ENCODE results near the gene GRIA1. TPM values are rescaled to one million over a fixed set of nuclear protein-coding genes. Genes with fewer than 3 reads are reported as not detected.
A peak's percentile ranks its signal among the peaks of the same experiment; 100 is the strongest.

The GRIA1 gene
- total RNA-seq (2014; rRNA removed; shearing (Covaris generic)) = 0.30 and 1.2 TPM in 2 replicates

GRCh38 chr5:153490118-153491037 is at the start of gene GRIA1:
Gene GRIA1, plus strand, starts transcription at chr5:153490670.
- peak; percentile 9 for DNase-seq (ENCODE audit: low read depth)

DNA sequence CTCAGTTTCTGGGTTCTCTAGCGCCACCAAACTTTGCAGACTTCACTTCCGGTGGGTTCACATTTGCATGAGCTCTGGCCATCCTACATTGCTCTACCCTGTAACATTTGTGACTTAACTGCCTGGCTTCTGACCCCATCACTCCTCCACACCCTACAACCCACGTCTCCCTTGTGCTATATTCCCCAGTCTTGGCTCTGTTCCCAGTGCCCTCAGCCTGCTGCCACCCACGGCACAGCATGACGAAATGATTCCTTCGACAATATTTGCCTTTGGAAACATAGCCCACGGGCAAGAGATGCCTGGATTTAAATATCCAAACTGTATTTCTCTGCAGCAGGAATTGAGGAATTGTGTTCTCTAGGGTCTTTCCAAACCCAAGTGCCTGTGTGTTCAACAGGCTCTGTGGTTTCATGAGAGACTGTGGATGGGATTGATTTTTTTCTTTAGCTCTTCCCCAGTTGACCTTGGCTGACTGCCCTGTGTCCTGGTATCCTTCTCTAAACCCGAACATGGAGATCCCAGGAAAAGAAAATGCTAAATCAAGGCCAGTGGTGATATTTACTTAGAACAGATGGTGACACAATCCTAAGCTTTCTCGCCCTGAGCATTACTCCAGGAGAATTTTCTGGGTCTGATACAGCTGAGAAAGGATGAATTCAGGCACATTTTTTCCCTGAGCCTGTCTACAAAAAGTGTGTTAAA is 44.4 kb upstream of the GRIA1 start:
- DNase-seq (ENCODE audit: low read depth) = peak; percentile 33

- DNase-seq (ENCODE audit: low read depth) = no peak
Observed at GRCh38 chr5:153447534-153447933, 42.9 kb upstream of the GRIA1 start.

GRCh38 chr5:153456354-153456753 is 34.1 kb upstream of the GRIA1 start:
- no peak for DNase-seq (ENCODE audit: low read depth)

DNA sequence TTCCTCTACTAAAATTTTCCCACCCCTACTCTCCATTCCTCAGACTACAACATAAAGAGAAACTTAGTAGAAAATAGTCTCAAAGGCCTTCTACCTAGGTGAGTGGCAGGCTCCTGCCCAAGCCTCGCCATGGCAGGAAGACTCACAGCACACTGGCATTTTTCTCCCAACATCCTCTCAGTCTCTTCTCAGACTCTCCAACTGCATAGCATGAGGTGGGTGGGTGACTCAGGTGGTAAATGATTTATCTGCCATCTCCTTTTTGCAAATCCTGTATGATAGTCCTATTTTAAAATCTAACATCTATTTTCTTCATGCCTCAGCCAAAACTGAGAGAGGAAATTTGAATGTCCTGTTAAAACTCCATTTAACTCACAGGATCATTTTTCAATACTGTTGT is 33.5 kb upstream of the GRIA1 start:
- DNase-seq (ENCODE audit: low read depth) = no peak

DNA sequence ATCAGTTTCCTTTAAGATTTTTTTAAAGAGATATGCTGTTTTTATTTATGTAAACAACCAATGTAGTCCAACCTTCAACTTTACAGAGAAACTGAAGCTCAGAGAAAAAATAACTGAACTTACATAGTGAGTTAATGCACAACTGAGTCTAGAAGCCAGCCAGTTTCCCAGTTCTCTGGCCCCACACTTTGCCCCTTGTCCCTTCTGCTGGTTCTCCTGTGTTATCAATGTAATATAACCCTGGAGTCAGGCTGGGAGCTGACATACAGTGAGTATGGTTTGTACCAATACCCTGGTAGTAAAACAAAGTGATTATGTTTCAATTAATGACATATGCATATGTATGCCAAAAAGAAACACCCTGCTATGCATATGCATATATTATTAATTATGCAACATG is 32.2 kb upstream of the GRIA1 start:
- no peak for DNase-seq (ENCODE audit: low read depth)

DNA sequence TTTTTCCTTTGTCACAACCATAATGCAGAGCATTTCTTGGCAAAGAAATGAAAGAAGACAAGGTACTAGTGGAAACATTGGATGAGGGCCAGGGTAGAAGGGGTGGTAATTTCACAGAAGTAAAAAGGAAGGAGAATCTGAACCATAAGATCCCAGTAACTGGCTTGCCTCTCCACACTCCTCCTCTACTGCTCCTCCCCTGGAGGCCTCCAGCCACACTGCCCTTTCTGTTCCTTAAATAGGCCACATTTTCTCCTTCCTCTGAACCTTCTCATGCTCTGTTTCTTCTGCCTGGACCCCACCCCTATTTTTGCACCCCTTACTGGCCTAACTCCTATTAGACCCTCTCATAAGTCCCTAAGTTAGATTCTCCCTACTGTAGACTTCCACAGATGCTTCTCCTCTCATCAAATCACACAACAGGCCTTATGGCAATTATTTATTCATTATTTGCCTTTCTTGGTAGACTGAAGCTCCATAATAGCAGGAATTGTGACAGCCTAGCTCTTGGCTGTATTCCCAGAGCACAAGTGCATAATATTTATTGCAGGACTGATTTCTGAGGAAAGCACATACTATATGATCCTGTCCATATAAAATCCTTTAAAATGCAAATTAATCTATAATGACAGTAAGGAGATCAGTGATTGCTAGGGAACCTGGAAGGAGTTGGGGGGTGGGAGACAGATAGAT is 31.3 kb upstream of the GRIA1 start:
- DNase-seq (ENCODE audit: low read depth) = no peak

- no peak for DNase-seq (ENCODE audit: low read depth)
Observed at GRCh38 chr5:153460421-153460820, 30.0 kb upstream of the GRIA1 start.

GRCh38 chr5:153461341-153461740 is 29.1 kb upstream of the GRIA1 start:
- DNase-seq (ENCODE audit: low read depth) = no peak

DNA sequence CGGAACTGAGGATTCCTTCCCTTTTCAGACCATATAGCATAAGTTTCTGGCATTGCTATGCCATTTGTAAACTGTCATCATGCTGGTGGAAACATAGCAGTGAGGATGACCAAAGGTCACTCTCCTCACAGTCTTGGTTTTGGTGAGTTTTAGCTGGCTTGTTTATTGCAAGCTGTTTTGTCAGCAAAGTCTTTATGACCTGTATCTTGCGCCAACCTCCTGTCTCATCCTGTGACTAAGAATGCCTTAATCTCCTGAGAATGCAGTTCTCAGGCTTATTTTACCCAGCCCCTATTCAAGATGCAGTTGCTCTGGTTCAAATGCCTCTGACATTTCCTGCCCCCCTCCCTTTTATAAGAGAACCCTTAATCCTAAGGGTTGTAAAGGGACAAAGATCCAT is 26.7 kb upstream of the GRIA1 start:
- DNase-seq (ENCODE audit: low read depth) = peak; percentile 72

- DNase-seq (ENCODE audit: low read depth) = no peak
Observed at GRCh38 chr5:153467546-153467945, 22.9 kb upstream of the GRIA1 start.

DNA sequence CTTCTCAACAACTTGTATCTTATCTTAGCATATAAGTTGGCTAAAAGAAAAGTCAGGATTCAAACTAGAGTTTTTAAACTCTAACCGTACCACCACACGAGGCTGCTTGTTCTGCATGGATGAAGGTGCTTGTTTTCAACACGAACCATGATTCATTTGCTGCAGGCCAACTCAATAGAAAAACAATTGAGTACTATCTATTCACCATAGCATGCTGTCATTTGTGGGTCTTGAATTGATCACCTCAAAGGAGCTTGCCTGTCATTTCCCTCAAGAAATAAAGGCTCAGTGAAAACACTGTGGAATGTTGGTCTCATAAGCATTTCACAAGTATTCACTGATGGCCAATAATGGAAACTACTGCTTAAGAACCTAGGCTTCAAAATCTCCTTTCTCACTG is 21.0 kb upstream of the GRIA1 start:
- DNase-seq (ENCODE audit: low read depth) = no peak

DNA sequence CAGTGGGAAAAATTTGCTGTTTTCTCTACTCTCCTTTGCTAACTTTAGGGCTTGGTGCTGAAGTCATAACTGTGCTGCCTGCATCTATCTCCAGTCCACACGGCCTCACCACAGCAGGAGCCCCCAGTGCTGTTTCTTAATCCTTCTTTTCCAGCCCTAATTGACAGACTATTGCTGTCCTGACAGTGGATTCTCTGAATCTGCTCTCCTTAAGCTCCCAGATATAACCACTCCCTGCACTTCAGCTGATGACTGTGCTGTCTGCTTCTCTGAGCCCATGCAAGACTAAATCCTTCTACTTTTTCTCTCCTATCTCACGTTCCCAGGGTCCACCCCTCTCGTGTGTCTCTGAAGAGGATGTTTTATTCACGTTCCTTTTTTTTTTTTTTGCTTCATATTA is 19.7 kb upstream of the GRIA1 start:
- no peak for DNase-seq (ENCODE audit: low read depth)

DNA sequence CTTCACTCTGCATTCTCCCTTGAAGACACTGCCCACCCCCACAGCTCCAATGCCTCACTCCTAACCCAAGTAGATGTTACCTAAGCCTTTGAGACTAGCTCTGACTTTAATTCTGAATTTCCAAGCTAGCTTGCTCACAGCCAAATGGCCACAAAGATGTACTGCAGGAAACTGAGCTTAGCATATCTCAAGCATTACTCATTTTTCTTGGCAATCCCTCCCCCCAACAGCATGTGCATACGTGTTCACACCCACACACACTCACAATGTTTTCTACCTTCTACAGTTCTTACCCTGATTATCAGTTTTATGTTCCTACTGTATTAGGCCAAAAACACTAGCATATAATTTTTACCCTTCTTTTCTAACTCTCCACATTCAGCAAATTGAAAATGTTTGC is 13.7 kb upstream of the GRIA1 start:
- DNase-seq (ENCODE audit: low read depth) = peak; percentile 80

GRCh38 chr5:153480401-153480800 is 10.1 kb upstream of the GRIA1 start:
- peak; percentile 66 for DNase-seq (ENCODE audit: low read depth)

DNA sequence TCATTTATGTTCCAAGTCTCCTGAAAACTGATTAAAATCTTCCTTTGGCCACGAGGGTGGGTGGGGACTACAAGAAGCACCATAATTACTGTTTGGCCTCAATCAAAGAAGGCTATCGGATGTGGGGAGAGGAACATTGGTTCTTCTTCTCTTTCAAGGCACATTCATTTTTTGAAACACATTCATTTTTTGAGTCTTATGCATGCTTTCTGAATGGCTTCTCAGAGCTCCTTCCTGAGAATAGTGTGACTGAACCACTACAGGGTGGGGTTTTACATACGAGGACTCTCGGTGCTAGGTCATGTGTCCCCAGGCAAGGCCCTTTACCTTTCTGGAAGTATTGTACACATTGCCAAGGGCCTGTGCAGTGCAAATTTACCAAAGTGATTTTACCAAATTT is 7.0 kb upstream of the GRIA1 start:
- DNase-seq (ENCODE audit: low read depth) = no peak

DNA sequence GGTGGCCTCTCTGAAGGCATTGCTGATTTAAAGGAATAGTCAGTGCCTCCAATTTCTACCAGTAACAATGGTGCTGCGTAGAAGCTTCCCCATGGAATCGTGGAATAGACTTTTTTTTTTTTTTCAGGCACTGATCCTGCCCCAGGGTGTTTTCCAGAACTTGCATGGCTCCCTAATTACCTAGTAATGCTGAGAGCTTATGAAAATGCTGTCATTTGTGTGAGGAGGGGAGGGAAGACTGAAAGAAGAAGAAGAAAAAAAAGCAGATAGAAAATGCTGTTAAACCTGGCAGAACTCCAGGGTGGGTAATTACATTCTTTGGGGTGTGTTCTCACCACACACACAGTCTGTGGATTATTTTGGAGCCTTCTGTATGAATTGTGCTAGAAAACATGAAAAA is 4.8 kb upstream of the GRIA1 start:
- DNase-seq (ENCODE audit: low read depth) = no peak

- DNase-seq (ENCODE audit: low read depth) = no peak
Observed at GRCh38 chr5:153486771-153487170, 3.7 kb upstream of the GRIA1 start.

GRCh38 chr5:153489611-153490010 is 859 bp upstream of the GRIA1 start:
- peak; percentile 27 for DNase-seq (ENCODE audit: low read depth)

DNA sequence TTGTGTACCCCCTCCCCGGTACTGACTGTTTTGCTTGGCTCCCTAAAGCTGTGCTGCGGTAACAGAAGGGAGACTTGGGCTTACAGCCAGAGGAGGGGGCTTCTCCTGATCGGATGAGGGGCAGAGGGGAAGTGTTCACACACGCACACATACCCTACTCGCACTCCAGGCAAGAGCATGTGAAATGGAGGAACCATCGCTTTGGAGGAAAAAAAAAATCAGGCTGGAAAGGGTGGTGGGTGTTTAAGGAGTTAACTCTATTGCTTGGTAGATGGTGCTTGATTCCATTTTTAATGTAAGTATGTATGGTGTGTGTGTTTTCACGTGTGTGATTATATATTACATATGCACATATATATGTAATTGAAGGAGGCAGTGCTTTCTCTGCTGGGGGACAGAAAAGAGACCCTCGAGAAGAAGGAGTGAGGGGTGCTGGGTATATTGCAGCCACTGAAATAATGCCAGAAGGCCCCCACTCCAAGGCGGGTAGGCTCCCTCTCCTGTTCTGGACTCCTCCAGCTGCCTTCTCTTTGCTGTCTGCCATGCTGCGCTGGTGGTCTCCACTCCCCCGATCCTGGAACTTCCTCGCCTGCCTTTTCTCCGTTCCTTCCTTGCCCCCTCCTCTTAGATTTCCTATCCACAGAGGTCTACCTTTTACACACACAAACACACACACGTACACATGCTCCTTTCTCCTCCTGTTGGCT is 721 bp downstream of the GRIA1 start:
- no peak for DNase-seq (ENCODE audit: low read depth)

- no peak for DNase-seq (ENCODE audit: low read depth)
Observed at GRCh38 chr5:153491856-153492255, 1.4 kb downstream of the GRIA1 start.

DNA sequence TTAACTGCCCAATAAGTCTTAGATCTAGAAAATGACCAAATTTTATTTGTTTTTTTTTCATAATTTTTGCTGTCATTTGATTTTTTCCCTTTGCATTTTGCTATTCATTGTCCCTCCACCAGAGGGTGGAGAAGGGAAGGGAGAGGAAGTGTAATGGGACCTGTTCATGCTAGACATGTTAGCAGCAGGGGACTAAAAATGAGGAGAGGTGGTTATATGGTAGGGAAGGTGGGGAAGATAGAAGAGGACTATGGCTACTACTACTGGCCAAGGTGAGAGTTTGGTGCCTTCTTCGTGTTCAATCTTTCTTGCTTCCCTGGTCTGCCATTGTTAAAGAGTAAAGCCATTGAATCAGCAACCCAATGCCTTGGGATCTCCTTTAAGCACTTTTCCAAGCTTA is 6.4 kb downstream of the GRIA1 start:
- DNase-seq (ENCODE audit: low read depth) = peak; percentile 55
